GM12891 (cell line): Measurements from ENCODE around the gene SIX4.

Source experiments
- POLR2A ChIP-seq: IDR thresholded peaks from 2 replicates; pipeline ENCODE4 v1.6.1; 2011; ENCODE audit warnings: low read depth, low read length, control low read depth
- POLR2AphosphoS5 ChIP-seq: IDR thresholded peaks from 2 replicates; pipeline ENCODE4 v1.6.1; 2011; ENCODE audit warnings: low read depth, low read length, control low read depth
- TAF1 ChIP-seq: IDR thresholded peaks from 2 replicates; pipeline ENCODE4 v1.6.1; 2011; ENCODE audit warnings: low read depth, low read length, control low read depth

- TF ChIP-seq TAF1 (no peak), POLR2A (no peak), POLR2AphosphoS5 (no peak)
These were observed 36.7 kb upstream of the SIX4 start for GRCh38 chr14:60760644-60761364.
